Cardiac muscle cell (in vitro differentiated cells and primary cell): Measurements from ENCODE around the gene CEP135. TPM values are rescaled to one million over a fixed set of nuclear protein-coding genes. Genes with fewer than 3 reads are reported as not detected.
"Not testable (repeated sequence)": the region's sequence is repeated elsewhere in the genome, so short reads cannot be mapped to it uniquely, and the experiment has no call there.

Source experiments
- DNase-seq, 2 donors: peaks; one replicate each; pipeline versions ENCODE4 v3.0.0 to v3.0.0-alpha.2; 2010 to 2017; ENCODE audit warnings: low read depth in 1 of 2, low spot score in 1 of 2
- H3K27ac ChIP-seq: fragments of 200-600 bp; sonication (generic); 2 replicates; pipeline ENCODE4 v1.5.1; 2016
- H3K27me3 ChIP-seq: fragments of 200-600 bp; sonication (generic); 2 replicates; pipeline ENCODE4 v1.6.0; 2016; ENCODE audit warnings: control low read depth
- H3K36me3 ChIP-seq: fragments of 200-600 bp; sonication (generic); 2 replicates; pipeline ENCODE4 v1.5.1; 2016; ENCODE audit warnings: control low read depth
- H3K4me1 ChIP-seq: fragments of 200-600 bp; sonication (generic); 2 replicates; pipeline ENCODE4 v1.8.1; 2017; ENCODE audit warnings: low read depth, mild to moderate bottlenecking, mixed run types
- H3K4me3 ChIP-seq: fragments of 200-600 bp; sonication (generic); 2 replicates; pipeline ENCODE4 v1.5.1; 2016; ENCODE audit warnings: mild to moderate bottlenecking
- H3K9me3 ChIP-seq: fragments of 200-600 bp; sonication (generic); 2 replicates; pipeline ENCODE4 v1.5.1; 2017; ENCODE audit warnings: low read depth, mild to moderate bottlenecking, control low read depth
- polyA plus RNA-seq: library from polyadenylated mRNA; unstranded; fragments of >200 nt; fragmentation: Nextera tagmentation; extraction: Ambion mirVana; gene quantifications from 2 replicates; pipeline ENCODE4 v1.2.1, GENCODE V29; 2016
- total RNA-seq: library from RNA; depleted of rRNA; stranded (reverse); fragments of >200 nt; gene quantifications from 2 replicates; pipeline ENCODE4 v1.2.3, GENCODE V29; 2016
- TF ChIP-seq, protein P1 (sequence below): IDR thresholded peaks from 2 replicates; pipeline ENCODE4 v1.5.1; 2012; ENCODE audit warnings: low read depth, mild to moderate bottlenecking, low read length

The CEP135 gene
- total and polyA plus RNA-seq, 2 experiments from 2014 or later: 4.4 to 5.5 TPM

DNA sequence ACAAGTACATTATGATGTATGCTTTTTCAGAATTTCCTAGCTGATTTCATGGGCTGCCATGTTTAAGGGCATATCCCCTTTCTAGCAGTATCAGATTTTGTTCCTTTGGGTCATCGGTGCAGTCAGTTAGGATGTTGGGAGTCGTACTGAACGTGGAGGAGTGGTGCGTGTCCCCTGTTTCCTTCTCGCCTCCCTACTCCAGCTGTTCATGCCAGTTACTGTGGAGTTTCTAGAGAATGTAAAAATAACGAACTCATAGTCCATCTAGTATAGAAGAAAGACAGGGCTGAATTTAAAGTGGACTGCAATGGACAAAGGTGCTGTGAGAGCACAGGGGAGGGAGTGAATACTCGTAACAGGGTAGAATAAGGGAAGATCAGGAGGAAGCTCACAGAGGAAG is 111.3 kb downstream of the CEP135 start:
- no peaks in the 10 kb centered on the region for H3K9me3 ChIP-seq
- no peak overlapping the region for H3K4me3 ChIP-seq
- no peak overlapping the region for H3K27ac ChIP-seq
- H3K27me3 ChIP-seq: no peaks in the 10 kb centered on the region
- peaks cover 3% of the 10 kb centered on the region for H3K4me1 ChIP-seq
- TF ChIP-seq, protein P1, sequence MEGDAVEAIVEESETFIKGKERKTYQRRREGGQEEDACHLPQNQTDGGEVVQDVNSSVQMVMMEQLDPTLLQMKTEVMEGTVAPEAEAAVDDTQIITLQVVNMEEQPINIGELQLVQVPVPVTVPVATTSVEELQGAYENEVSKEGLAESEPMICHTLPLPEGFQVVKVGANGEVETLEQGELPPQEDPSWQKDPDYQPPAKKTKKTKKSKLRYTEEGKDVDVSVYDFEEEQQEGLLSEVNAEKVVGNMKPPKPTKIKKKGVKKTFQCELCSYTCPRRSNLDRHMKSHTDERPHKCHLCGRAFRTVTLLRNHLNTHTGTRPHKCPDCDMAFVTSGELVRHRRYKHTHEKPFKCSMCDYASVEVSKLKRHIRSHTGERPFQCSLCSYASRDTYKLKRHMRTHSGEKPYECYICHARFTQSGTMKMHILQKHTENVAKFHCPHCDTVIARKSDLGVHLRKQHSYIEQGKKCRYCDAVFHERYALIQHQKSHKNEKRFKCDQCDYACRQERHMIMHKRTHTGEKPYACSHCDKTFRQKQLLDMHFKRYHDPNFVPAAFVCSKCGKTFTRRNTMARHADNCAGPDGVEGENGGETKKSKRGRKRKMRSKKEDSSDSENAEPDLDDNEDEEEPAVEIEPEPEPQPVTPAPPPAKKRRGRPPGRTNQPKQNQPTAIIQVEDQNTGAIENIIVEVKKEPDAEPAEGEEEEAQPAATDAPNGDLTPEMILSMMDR: no peak
- no peaks in the 10 kb centered on the region for H3K36me3 ChIP-seq
- no peak for DNase-seq

DNA sequence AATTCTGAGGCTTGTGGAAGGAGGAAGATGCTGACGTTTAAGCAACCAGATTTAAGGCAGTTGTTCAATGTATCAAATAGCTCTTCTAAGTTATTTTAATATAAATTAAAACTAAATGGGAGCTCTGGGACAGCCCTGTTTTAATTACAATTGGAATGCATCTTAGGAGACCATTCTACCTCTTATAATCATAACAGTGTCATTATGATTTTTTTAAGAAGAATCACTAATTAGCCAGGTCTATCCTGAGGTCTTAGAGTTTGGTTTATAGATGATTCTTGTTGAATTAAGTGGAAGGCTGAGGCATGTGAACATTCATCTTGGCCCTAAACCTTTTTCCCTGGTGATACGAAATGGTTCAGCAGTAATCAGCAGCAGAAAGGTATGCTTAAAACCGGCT is 113.4 kb downstream of the CEP135 start:
- Histone ChIP-seq H3K27me3 (no peaks in the 10 kb centered on the region), H3K4me3 (no peak overlapping the region), H3K4me1 (no peaks in the 10 kb centered on the region), H3K9me3 (no peaks in the 10 kb centered on the region), H3K36me3 (no peaks in the 10 kb centered on the region), H3K27ac (no peak overlapping the region)
- TF ChIP-seq, protein P1: no peak
- DNase-seq: no peak

DNA sequence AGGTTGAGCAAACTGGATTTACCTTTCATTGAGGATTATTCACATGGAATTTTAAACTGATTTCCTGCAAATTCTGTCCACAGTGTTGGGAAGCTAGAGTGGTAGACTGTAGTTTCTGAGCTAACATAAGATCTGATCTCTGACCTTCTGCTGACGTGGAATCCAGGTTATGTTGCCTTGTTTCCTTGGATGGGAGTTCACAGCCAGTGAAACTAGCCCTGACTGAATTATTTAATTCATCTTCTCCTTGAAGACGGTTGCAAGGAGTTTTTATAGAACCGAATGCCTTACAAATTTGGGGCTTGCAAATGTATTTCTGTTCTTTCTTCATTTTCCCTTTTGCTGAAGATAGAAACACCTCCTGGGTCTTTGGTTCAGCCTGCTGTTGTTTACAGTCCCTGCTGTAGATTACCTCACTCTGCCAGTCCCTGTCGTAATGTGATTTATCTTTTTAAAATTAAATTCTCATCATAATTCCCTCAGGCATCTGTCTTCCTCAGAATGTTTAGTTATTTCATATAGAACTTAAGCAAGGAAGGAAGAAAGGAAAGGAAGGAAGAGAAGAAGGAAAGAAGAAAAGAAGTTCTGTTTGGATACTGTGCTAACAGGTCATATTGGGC is 113.9 kb downstream of the CEP135 start:
- TF ChIP-seq, protein P1: no peak
- H3K36me3 ChIP-seq: no peaks in the 10 kb centered on the region
- no peak for DNase-seq

DNA sequence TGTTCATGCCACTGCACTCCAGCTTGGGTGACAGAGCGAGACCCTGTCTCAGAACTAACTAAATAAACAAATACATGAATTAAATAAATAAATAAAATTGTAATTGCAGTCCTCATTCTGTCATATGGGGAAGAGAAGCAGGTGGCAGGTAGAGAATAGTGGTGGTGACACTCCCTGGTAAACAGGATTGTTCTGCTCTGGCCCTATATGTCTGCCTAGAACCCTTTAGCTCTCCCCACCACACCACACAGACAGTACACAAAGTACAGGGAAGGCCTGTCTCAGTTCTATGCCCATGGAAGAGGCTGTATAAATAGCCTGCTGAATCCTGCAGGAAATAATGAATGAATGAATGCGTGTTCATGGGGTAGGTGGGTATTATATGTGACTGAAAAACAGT is 117.7 kb downstream of the CEP135 start:
- no peak for DNase-seq
- Histone ChIP-seq H3K4me1 (no peaks in the 10 kb centered on the region), H3K27me3 (no peaks in the 10 kb centered on the region), H3K27ac (no peak overlapping the region), H3K4me3 (no peak overlapping the region), H3K36me3 (no peaks in the 10 kb centered on the region), H3K9me3 (no peaks in the 10 kb centered on the region)
- TF ChIP-seq, protein P1: no peak

More for the DNA sequence above, 113.9 kb downstream of the CEP135 start:
- H3K9me3 ChIP-seq: no peaks in the 10 kb centered on the region
- no peak overlapping the region for H3K4me3 ChIP-seq
- no peaks in the 10 kb centered on the region for H3K27me3 ChIP-seq
- H3K27ac ChIP-seq: no peak overlapping the region
- no peaks in the 10 kb centered on the region for H3K4me1 ChIP-seq

DNA sequence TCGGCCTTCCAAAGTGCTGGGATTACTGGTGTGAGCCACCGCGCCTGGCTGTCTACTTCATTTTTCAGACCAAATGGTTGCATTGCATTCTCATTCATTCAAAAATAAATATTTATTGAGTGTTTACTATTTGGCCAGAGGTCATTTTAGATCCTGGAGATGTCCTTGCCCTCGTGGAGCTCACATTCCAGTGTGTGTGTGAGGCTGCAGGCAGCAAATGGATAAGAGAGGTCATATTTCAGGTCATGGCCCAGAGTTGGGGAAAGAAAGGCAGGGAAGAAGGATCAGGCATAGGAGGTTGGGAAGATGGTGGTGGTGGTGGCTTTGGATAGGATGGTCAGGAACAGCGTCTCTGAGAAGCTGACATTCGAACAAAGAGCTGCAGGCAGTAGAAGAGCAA is 119.1 kb downstream of the CEP135 start:
- no peaks in the 10 kb centered on the region for H3K27me3 ChIP-seq
- no peaks in the 10 kb centered on the region for H3K9me3 ChIP-seq
- TF ChIP-seq, protein P1: no peak
- DNase-seq: no peak
- H3K4me1 ChIP-seq: no peaks in the 10 kb centered on the region
- no peaks in the 10 kb centered on the region for H3K36me3 ChIP-seq
- H3K27ac ChIP-seq: no peak overlapping the region
- H3K4me3 ChIP-seq: no peak overlapping the region

DNA sequence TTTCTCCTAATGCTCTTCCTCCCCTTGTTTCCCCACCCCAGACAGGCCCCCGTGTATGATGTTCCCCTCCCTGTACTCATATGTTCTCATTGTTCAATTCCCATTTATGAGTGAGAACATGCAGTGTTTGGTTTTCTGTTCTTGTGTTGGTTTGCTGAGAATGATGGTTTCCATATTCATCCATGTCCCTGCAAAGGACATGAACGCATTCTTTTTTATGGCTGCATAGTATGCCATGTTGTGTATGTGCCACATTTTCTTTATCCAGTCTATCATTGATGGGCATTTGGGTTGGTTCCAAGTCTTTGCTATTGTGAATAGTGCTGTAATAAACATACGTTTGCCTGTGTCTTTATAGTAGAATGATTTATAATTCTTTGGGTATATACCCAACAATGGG is 124.0 kb downstream of the CEP135 start:
- not testable (repeated sequence) for DNase-seq, H3K4me3 ChIP-seq, H3K27ac ChIP-seq, H3K4me1 ChIP-seq, H3K9me3 ChIP-seq, H3K27me3 ChIP-seq, H3K36me3 ChIP-seq
